ENCODE measurements around the gene DYNLT4. TPM values are rescaled to one million over a fixed set of nuclear protein-coding genes. Genes with fewer than 3 reads are reported as not detected.
A peak's percentile ranks its signal among the peaks of the same experiment; 100 is the strongest.

The DYNLT4 gene
- total RNA-seq, 1 experiment from 2014 or later = 0.54 TPM

GRCh38 chr1:44822131-44822701, 15.1 kb upstream of the DYNLT4 start:
- no TSS peak for BruUV-seq (replicated peaks)
- H3K9me3 ChIP-seq (ENCODE audit: low read depth, low read length, poor library complexity, severe bottlenecking) = no peaks in the 10 kb centered on the region
- TF ChIP-seq EZH2 (IDR thresholded peaks at IDR 0.05; ENCODE audit: borderline replicate concordance, low read depth, low read length, poor library complexity, severe bottlenecking) = no peak
- TF ChIP-seq CTCF (conservative IDR thresholded peaks at IDR 0.05; ENCODE audit: low read depth, low read length) = no peak
- ChIA-PET CTCF (no interaction called here), POLR2A (ENCODE audit: low non-redundant PET) (interaction anchor here (0.7 kb wide), 1 partner anchor 100 kb away, joined by 3 read pairs; no protein-coding TSS in a partner anchor)
- no peak overlapping the region for H3K4me3 ChIP-seq (ENCODE audit: low read depth, low read length, poor library complexity, severe bottlenecking)
- peaks cover 6% of the 10 kb centered on the region for H3K4me1 ChIP-seq (ENCODE audit: insufficient read depth, low read length, poor library complexity, severe bottlenecking)
- H3K27ac ChIP-seq (ENCODE audit: low read depth, low read length, poor library complexity, severe bottlenecking) = no peak overlapping the region
- DNase-seq (ENCODE audit: low spot score) = no peak
- no peaks in the 10 kb centered on the region for H3K27me3 ChIP-seq (replicated peaks; ENCODE audit: insufficient read depth, low read depth, low read length, poor library complexity)
- intact Hi-C loops (cut with micrococcal nuclease; ENCODE audit: unreplicated experiment) = no loop called here
- H3K36me3 ChIP-seq (ENCODE audit: insufficient read depth, low read length, poor library complexity, severe bottlenecking) = no peaks in the 10 kb centered on the region

- Histone ChIP-seq H3K36me3 (ENCODE audit: insufficient read depth, low read length, poor library complexity, severe bottlenecking) (no peaks in the 10 kb centered on the region), H3K9me3 (ENCODE audit: low read depth, low read length, poor library complexity, severe bottlenecking) (no peaks in the 10 kb centered on the region), H3K4me3 (ENCODE audit: low read depth, low read length, poor library complexity, severe bottlenecking) (no peak overlapping the region), H3K27me3 (replicated peaks; ENCODE audit: insufficient read depth, low read depth, low read length, poor library complexity) (no peaks in the 10 kb centered on the region), H3K4me1 (ENCODE audit: insufficient read depth, low read length, poor library complexity, severe bottlenecking) (peaks cover 6% of the 10 kb centered on the region), H3K27ac (ENCODE audit: low read depth, low read length, poor library complexity, severe bottlenecking) (no peak overlapping the region)
- ChIA-PET POLR2A (ENCODE audit: low non-redundant PET) (no interaction called here), CTCF (no interaction called here)
- BruUV-seq (replicated peaks) = no TSS peak
- DNase-seq (ENCODE audit: low spot score) = no peak
- no peak for TF ChIP-seq CTCF (conservative IDR thresholded peaks at IDR 0.05; ENCODE audit: low read depth, low read length)
- no peak for TF ChIP-seq EZH2 (IDR thresholded peaks at IDR 0.05; ENCODE audit: borderline replicate concordance, low read depth, low read length, poor library complexity, severe bottlenecking)
- intact Hi-C loops (cut with micrococcal nuclease; ENCODE audit: unreplicated experiment) = no loop called here
Observed at GRCh38 chr1:44821240-44821715, 14.1 kb upstream of the DYNLT4 start.

- Histone ChIP-seq H3K27me3 (replicated peaks; ENCODE audit: insufficient read depth, low read depth, low read length, poor library complexity) (no peaks in the 10 kb centered on the region), H3K4me3 (ENCODE audit: low read depth, low read length, poor library complexity, severe bottlenecking) (peak overlapping the region; percentile 48), H3K27ac (ENCODE audit: low read depth, low read length, poor library complexity, severe bottlenecking) (peak overlapping the region; percentile 98), H3K4me1 (ENCODE audit: insufficient read depth, low read length, poor library complexity, severe bottlenecking) (peaks cover 6% of the 10 kb centered on the region), H3K9me3 (ENCODE audit: low read depth, low read length, poor library complexity, severe bottlenecking) (no peaks in the 10 kb centered on the region), H3K36me3 (ENCODE audit: insufficient read depth, low read length, poor library complexity, severe bottlenecking) (no peaks in the 10 kb centered on the region)
- TF ChIP-seq EZH2 (IDR thresholded peaks at IDR 0.05; ENCODE audit: borderline replicate concordance, low read depth, low read length, poor library complexity, severe bottlenecking) = no peak
- TF ChIP-seq CTCF (conservative IDR thresholded peaks at IDR 0.05; ENCODE audit: low read depth, low read length) = no peak
- intact Hi-C loops (cut with micrococcal nuclease; ENCODE audit: unreplicated experiment) = no loop called here
- no TSS peak for BruUV-seq (replicated peaks)
- POLR2A ChIA-PET (ENCODE audit: low non-redundant PET) = no interaction called here
- CTCF ChIA-PET = no interaction called here
- DNase-seq (ENCODE audit: low spot score) = no peak
Observed at GRCh38 chr1:44820328-44821239, 13.4 kb upstream of the DYNLT4 start.
